GM20000 (cell line): ENCODE measurements around the gene LASP1NB.
"Not testable (repeated sequence)": the region's sequence is repeated elsewhere in the genome, so short reads cannot be mapped to it uniquely, and the experiment has no call there.

Source experiments
- DNase-seq: peaks from one replicate; pipeline ENCODE4 v3.0.0; 2012; ENCODE audit warnings: low spot score
- CTCF ChIP-seq: IDR thresholded peaks from 2 replicates; pipeline ENCODE4 v1.5.1; 2012; ENCODE audit warnings: mild to moderate bottlenecking, control low read depth; ENCODE audit errors: extremely low read depth, missing control alignments

The LASP1NB gene

GRCh38 chr17:38905375-38905774 is 20.0 kb upstream of the LASP1NB start:
- no peak for TF ChIP-seq CTCF
- DNase-seq: no peak

GRCh38 chr17:38906460-38907228 is 18.8 kb upstream of the LASP1NB start:
- DNase-seq: no peak
- TF ChIP-seq CTCF: no peak

- no peak for DNase-seq
- no peak for TF ChIP-seq CTCF
These were observed 17.3 kb upstream of the LASP1NB start for GRCh38 chr17:38907930-38908675.

GRCh38 chr17:38908676-38909181 is 16.7 kb upstream of the LASP1NB start:
- no peak for TF ChIP-seq CTCF
- DNase-seq: no peak

GRCh38 chr17:38910325-38910724 is 15.1 kb upstream of the LASP1NB start:
- DNase-seq: no peak
- TF ChIP-seq CTCF: no peak

GRCh38 chr17:38911081-38911730 is 14.2 kb upstream of the LASP1NB start:
- TF ChIP-seq CTCF: no peak
- DNase-seq: no peak

GRCh38 chr17:38911731-38912081 is 13.7 kb upstream of the LASP1NB start:
- not testable (repeated sequence) for DNase-seq
